ENCODE measurements around the gene CFAP53.
"Not testable (repeated sequence)": the region's sequence is repeated elsewhere in the genome, so short reads cannot be mapped to it uniquely, and the experiment has no call there.

CFAP53 gene

GRCh38 chr18:50266248-50266704 lies at the start of gene CFAP53:
Gene CFAP53, minus strand, starts transcription at chr18:50266495. Its CDS starts 91 bp downstream, at chr18:50266404.
- Mint-ChIP-seq H3K4me1 (peaks cover 15% of the 10 kb centered on the region), H3K27ac (ENCODE audit: low read depth) (peak within 1 kb of the TSS; percentile 89), H3K9me3 (no peaks in the 10 kb centered on the region), H3K36me3 (ENCODE audit: insufficient read depth) (peaks cover 11% of the 10 kb centered on the region), H3K27me3 (no peaks in the 10 kb centered on the region), H3K4me3 (peak within 1 kb of the TSS; percentile 78)
- peak; percentile 92 for ATAC-seq (replicated peaks; ENCODE audit: extremely low read depth, poor library complexity, severe bottlenecking)
- peak; percentile 70 to 76 for DNase-seq (ENCODE audit: low spot score in 2 of 2)

GRCh38 chr18:50315100-50315871 lies 49.0 kb upstream of the CFAP53 start:
- Mint-ChIP-seq H3K9me3 (no peaks in the 10 kb centered on the region), H3K4me3 (no peak overlapping the region), H3K27me3 (peaks cover 42% of the 10 kb centered on the region), H3K36me3 (ENCODE audit: insufficient read depth) (peaks cover 2% of the 10 kb centered on the region), H3K27ac (ENCODE audit: low read depth) (no peak overlapping the region), H3K4me1 (peaks cover 4% of the 10 kb centered on the region)
- ATAC-seq (replicated peaks; ENCODE audit: extremely low read depth, poor library complexity, severe bottlenecking): no peak
- no peak for DNase-seq (ENCODE audit: low spot score in 2 of 2)

- H3K4me1 Mint-ChIP-seq: no peaks in the 10 kb centered on the region
- H3K27ac Mint-ChIP-seq (ENCODE audit: low read depth): no peak overlapping the region
- H3K4me3 Mint-ChIP-seq: no peak overlapping the region
- peaks cover 2% of the 10 kb centered on the region for H3K36me3 Mint-ChIP-seq (ENCODE audit: insufficient read depth)
- no peak for DNase-seq (ENCODE audit: low spot score in 2 of 2)
- H3K9me3 Mint-ChIP-seq: no peaks in the 10 kb centered on the region
- peaks cover 49% of the 10 kb centered on the region for H3K27me3 Mint-ChIP-seq
- ATAC-seq (replicated peaks; ENCODE audit: extremely low read depth, poor library complexity, severe bottlenecking): no peak
Measured at GRCh38 chr18:50313873-50314460, 47.7 kb upstream of the CFAP53 start.

- Mint-ChIP-seq H3K27me3 (peaks cover 49% of the 10 kb centered on the region), H3K9me3 (no peaks in the 10 kb centered on the region), H3K36me3 (ENCODE audit: insufficient read depth) (no peaks in the 10 kb centered on the region), H3K4me1 (no peaks in the 10 kb centered on the region), H3K4me3 (no peak overlapping the region), H3K27ac (ENCODE audit: low read depth) (no peak overlapping the region)
- DNase-seq (ENCODE audit: low spot score in 2 of 2) (no peak), ATAC-seq (replicated peaks; ENCODE audit: extremely low read depth, poor library complexity, severe bottlenecking) (no peak)
Measured at GRCh38 chr18:50313031-50313607, 46.8 kb upstream of the CFAP53 start.

- H3K27ac Mint-ChIP-seq (ENCODE audit: low read depth): no peak overlapping the region
- DNase-seq (ENCODE audit: low spot score in 2 of 2) (no peak), ATAC-seq (replicated peaks; ENCODE audit: extremely low read depth, poor library complexity, severe bottlenecking) (no peak)
- H3K4me3 Mint-ChIP-seq: no peak overlapping the region
- peaks cover 5% of the 10 kb centered on the region for H3K36me3 Mint-ChIP-seq (ENCODE audit: insufficient read depth)
- H3K27me3 Mint-ChIP-seq: peaks cover 48% of the 10 kb centered on the region
- H3K4me1 Mint-ChIP-seq: peaks cover 6% of the 10 kb centered on the region
- H3K9me3 Mint-ChIP-seq: no peaks in the 10 kb centered on the region
Measured at GRCh38 chr18:50312296-50313030, 46.2 kb upstream of the CFAP53 start.

GRCh38 chr18:50311650-50312049 lies 45.4 kb upstream of the CFAP53 start:
- no peak overlapping the region for H3K27ac Mint-ChIP-seq (ENCODE audit: low read depth)
- peaks cover 13% of the 10 kb centered on the region for H3K4me1 Mint-ChIP-seq
- peaks cover 40% of the 10 kb centered on the region for H3K27me3 Mint-ChIP-seq
- no peaks in the 10 kb centered on the region for H3K9me3 Mint-ChIP-seq
- H3K36me3 Mint-ChIP-seq (ENCODE audit: insufficient read depth): peaks cover 5% of the 10 kb centered on the region
- no peak for ATAC-seq (replicated peaks; ENCODE audit: extremely low read depth, poor library complexity, severe bottlenecking)
- DNase-seq (ENCODE audit: low spot score in 2 of 2): no peak
- no peak overlapping the region for H3K4me3 Mint-ChIP-seq

GRCh38 chr18:50310080-50310479 lies 43.8 kb upstream of the CFAP53 start:
- peaks cover 5% of the 10 kb centered on the region for H3K36me3 Mint-ChIP-seq (ENCODE audit: insufficient read depth)
- peaks cover 13% of the 10 kb centered on the region for H3K4me1 Mint-ChIP-seq
- H3K27ac Mint-ChIP-seq (ENCODE audit: low read depth): no peak overlapping the region
- H3K4me3 Mint-ChIP-seq: no peak overlapping the region
- ATAC-seq (replicated peaks; ENCODE audit: extremely low read depth, poor library complexity, severe bottlenecking) (no peak), DNase-seq (ENCODE audit: low spot score in 2 of 2) (no peak)
- H3K27me3 Mint-ChIP-seq: peaks cover 42% of the 10 kb centered on the region
- H3K9me3 Mint-ChIP-seq: no peaks in the 10 kb centered on the region

GRCh38 chr18:50308851-50309250 lies 42.6 kb upstream of the CFAP53 start:
- peaks cover 42% of the 10 kb centered on the region for H3K27me3 Mint-ChIP-seq
- H3K4me1 Mint-ChIP-seq: peaks cover 13% of the 10 kb centered on the region
- ATAC-seq (replicated peaks; ENCODE audit: extremely low read depth, poor library complexity, severe bottlenecking); H3K36me3 Mint-ChIP-seq (ENCODE audit: insufficient read depth); H3K4me3 Mint-ChIP-seq; H3K27ac Mint-ChIP-seq (ENCODE audit: low read depth); DNase-seq (ENCODE audit: low spot score in 2 of 2); H3K9me3 Mint-ChIP-seq: not testable (repeated sequence)

GRCh38 chr18:50307738-50308470 lies 41.6 kb upstream of the CFAP53 start:
- H3K27me3 Mint-ChIP-seq: peaks cover 42% of the 10 kb centered on the region
- no peaks in the 10 kb centered on the region for H3K9me3 Mint-ChIP-seq
- ATAC-seq (replicated peaks; ENCODE audit: extremely low read depth, poor library complexity, severe bottlenecking) (peak; percentile 98), DNase-seq (ENCODE audit: low spot score in 2 of 2) (peak; percentile 72 to 80)
- peaks cover 5% of the 10 kb centered on the region for H3K36me3 Mint-ChIP-seq (ENCODE audit: insufficient read depth)
- peak overlapping the region; percentile 81 for H3K4me3 Mint-ChIP-seq
- peaks cover 13% of the 10 kb centered on the region for H3K4me1 Mint-ChIP-seq
- H3K27ac Mint-ChIP-seq (ENCODE audit: low read depth): peak overlapping the region; percentile 52

GRCh38 chr18:50307400-50307737 lies 41.1 kb upstream of the CFAP53 start:
- Mint-ChIP-seq H3K36me3 (ENCODE audit: insufficient read depth) (peaks cover 5% of the 10 kb centered on the region), H3K4me1 (peaks cover 13% of the 10 kb centered on the region), H3K9me3 (no peaks in the 10 kb centered on the region), H3K4me3 (peak overlapping the region; percentile 81), H3K27me3 (peaks cover 46% of the 10 kb centered on the region), H3K27ac (ENCODE audit: low read depth) (peak overlapping the region; percentile 52)
- ATAC-seq (replicated peaks; ENCODE audit: extremely low read depth, poor library complexity, severe bottlenecking) (peak; percentile 13), DNase-seq (ENCODE audit: low spot score in 2 of 2) (no peak)

- Mint-ChIP-seq H3K27me3 (peaks cover 50% of the 10 kb centered on the region), H3K9me3 (no peaks in the 10 kb centered on the region), H3K36me3 (ENCODE audit: insufficient read depth) (peaks cover 5% of the 10 kb centered on the region), H3K4me3 (peak overlapping the region; percentile 81), H3K4me1 (peaks cover 13% of the 10 kb centered on the region), H3K27ac (ENCODE audit: low read depth) (peak overlapping the region; percentile 52)
- DNase-seq (ENCODE audit: low spot score in 2 of 2) (no peak), ATAC-seq (replicated peaks; ENCODE audit: extremely low read depth, poor library complexity, severe bottlenecking) (no peak)
Measured at GRCh38 chr18:50306944-50307343, 40.6 kb upstream of the CFAP53 start.

- H3K36me3 Mint-ChIP-seq (ENCODE audit: insufficient read depth): peaks cover 2% of the 10 kb centered on the region
- peaks cover 6% of the 10 kb centered on the region for H3K4me1 Mint-ChIP-seq
- no peak overlapping the region for H3K27ac Mint-ChIP-seq (ENCODE audit: low read depth)
- peaks cover 66% of the 10 kb centered on the region for H3K27me3 Mint-ChIP-seq
- no peaks in the 10 kb centered on the region for H3K9me3 Mint-ChIP-seq
- DNase-seq (ENCODE audit: low spot score in 2 of 2): no peak
- H3K4me3 Mint-ChIP-seq: no peak overlapping the region
- no peak for ATAC-seq (replicated peaks; ENCODE audit: extremely low read depth, poor library complexity, severe bottlenecking)
Measured at GRCh38 chr18:50301074-50301473, 34.8 kb upstream of the CFAP53 start.

All from central memory CD8-positive, alpha-beta T cell (primary cell).